SJSA1 (cell line): ENCODE measurements around the gene ZNF214. TPM values are rescaled to one million over a fixed set of nuclear protein-coding genes. Genes with fewer than 3 reads are reported as not detected.
"Not testable (repeated sequence)": the region's sequence is repeated elsewhere in the genome, so short reads cannot be mapped to it uniquely, and the experiment has no call there.

Source experiments
- DNase-seq, 2 experiments: peaks; one replicate each; pipeline ENCODE4 v3.0.0-alpha.2; 2015 to 2020; ENCODE audit warnings: low spot score in 2 of 2, low read depth in 1 of 2
- H3K27ac ChIP-seq: fragments of 250-450 bp; sonication (Bioruptor Pico); 2 replicates; pipeline ENCODE4 v1.5.1; 2020; ENCODE audit warnings: mild to moderate bottlenecking, moderate library complexity
- H3K27me3 ChIP-seq: fragments of 250-450 bp; sonication (Bioruptor Pico); replicated peaks from 2 replicates; pipeline ENCODE4 v1.5.1; 2020; ENCODE audit warnings: mild to moderate bottlenecking, moderate library complexity
- H3K36me3 ChIP-seq: fragments of 250-450 bp; sonication (Bioruptor Pico); 2 replicates; pipeline ENCODE4 v1.5.1; 2020; ENCODE audit warnings: mild to moderate bottlenecking
- H3K4me1 ChIP-seq: fragments of 250-450 bp; sonication (Bioruptor Pico); replicated peaks from 2 replicates; pipeline ENCODE4 v1.6.1; 2021; ENCODE audit warnings: mild to moderate bottlenecking
- H3K4me3 ChIP-seq: fragments of 250-450 bp; sonication (Bioruptor Pico); 2 replicates; pipeline ENCODE4 v1.5.1; 2020; ENCODE audit warnings: mild to moderate bottlenecking
- H3K9me3 ChIP-seq: fragments of 250-450 bp; sonication (Bioruptor Pico); replicated peaks from 2 replicates; pipeline ENCODE4 v1.5.1; 2020; ENCODE audit warnings: mild to moderate bottlenecking
- total RNA-seq: library from RNA; depleted of rRNA; stranded (reverse); fragments of >200 nt; shearing (Covaris generic); gene quantifications from 2 replicates; pipeline ENCODE4 v1.2.3, GENCODE V29; 2014; rRNA removed

ZNF214 gene
- total RNA-seq, 1 experiment from 2014 or later, result not detected

DNA sequence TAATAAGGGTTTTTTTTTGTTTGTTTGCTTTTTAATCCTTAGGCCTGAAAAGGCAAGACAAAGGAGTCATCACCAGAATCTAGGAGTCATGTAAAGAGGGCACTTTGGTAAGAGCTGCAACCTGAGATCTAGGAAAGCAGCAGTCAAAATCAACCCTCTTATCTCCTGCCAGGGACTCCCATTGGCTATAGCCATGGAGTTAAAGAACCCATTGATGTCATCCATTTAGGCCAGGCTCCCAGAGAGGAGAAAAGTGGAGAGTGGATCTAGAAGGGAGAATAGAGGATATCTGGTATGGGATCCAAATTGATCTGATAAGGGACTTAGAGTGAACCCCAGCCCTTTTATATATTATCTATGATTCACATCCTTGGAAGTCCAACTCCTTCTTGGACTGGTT is 58.0 kb downstream of the ZNF214 start:
- H3K4me3 ChIP-seq, result no peak overlapping the region
- H3K27ac ChIP-seq, result no peak overlapping the region
- H3K4me1 ChIP-seq, result no peaks in the 10 kb centered on the region
- no peaks in the 10 kb centered on the region for H3K9me3 ChIP-seq
- H3K36me3 ChIP-seq, result no peaks in the 10 kb centered on the region
- H3K27me3 ChIP-seq, result no peaks in the 10 kb centered on the region
- no peak for DNase-seq

DNA sequence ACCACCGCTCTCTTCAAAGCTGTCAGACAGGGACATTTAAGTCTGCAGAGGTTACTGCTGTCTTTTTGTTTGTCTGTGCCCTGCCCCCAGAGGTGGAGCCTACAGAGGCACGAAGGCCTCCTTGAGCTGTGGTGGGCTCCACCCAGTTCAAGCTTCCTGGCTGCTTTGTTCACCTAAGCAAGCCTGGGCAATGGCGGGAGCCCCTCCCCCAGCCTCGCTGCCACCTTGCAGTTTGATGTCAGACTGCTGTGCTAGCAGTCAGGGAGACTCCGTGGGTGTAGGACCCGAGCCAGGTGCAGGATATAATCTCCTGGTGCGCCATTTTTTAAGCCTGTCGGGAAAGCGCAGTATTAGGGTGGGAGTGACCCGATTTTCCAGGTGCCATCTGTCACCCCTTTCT is 65.9 kb downstream of the ZNF214 start:
- DNase-seq, H3K27me3 ChIP-seq, H3K4me3 ChIP-seq, H3K4me1 ChIP-seq, H3K27ac ChIP-seq, H3K9me3 ChIP-seq, H3K36me3 ChIP-seq: not testable (repeated sequence)

Other genes with a start within 250 kb of the ZNF214 start
- not detected in 2 replicates for gene OR2AG2, start 248.4 kb downstream of the ZNF214 start, total RNA-seq
- gene OR2AG1, start 237.3 kb downstream of the ZNF214 start, total RNA-seq, result not detected in 2 replicates
- gene OR6A2, start 220.7 kb downstream of the ZNF214 start, total RNA-seq, result not detected in 2 replicates
- gene OR10A5, start 174.7 kb downstream of the ZNF214 start, total RNA-seq, result not detected in 2 replicates
- gene OR10A2, start 157.3 kb downstream of the ZNF214 start, total RNA-seq, result not detected in 2 replicates
- gene OR10A4, start 143.7 kb downstream of the ZNF214 start, total RNA-seq, result not detected in 2 replicates
- gene OR2D2, start 127.8 kb downstream of the ZNF214 start, total RNA-seq, result not detected in 2 replicates
- gene OR2D3, start 99.3 kb downstream of the ZNF214 start, total RNA-seq, result not detected in 2 replicates
- gene ZNF215, start 93.9 kb downstream of the ZNF214 start, total RNA-seq, result not detected in 2 replicates
- gene NLRP14, start 133 bp upstream of the ZNF214 start, total RNA-seq, result not detected in 2 replicates
- gene RBMXL2, start 68.7 kb upstream of the ZNF214 start, total RNA-seq, result not detected in 2 replicates
- gene SYT9, start 231.6 kb upstream of the ZNF214 start, total RNA-seq, result not detected in 2 replicates